Caco-2 (cell line): Measurements from ENCODE around the gene GRIA4. TPM values are rescaled to one million over a fixed set of nuclear protein-coding genes. Genes with fewer than 3 reads are reported as not detected.
"Not testable (repeated sequence)": the region's sequence is repeated elsewhere in the genome, so short reads cannot be mapped to it uniquely, and the experiment has no call there.

Experiments used
- BruUV-seq: library from RNA; stranded (reverse); fragments of 400-500 nt; replicated peaks from 2 replicates; lab custom pipeline; 2021; lab: Mats Ljungman, UMichigan
- CTCF ChIA-PET: fragments of 300-600 bp; sonication (Branson Sonifier 250); formaldehyde crosslinking; loops from one replicate; lab custom pipeline; 2022; ENCODE audit warnings: antibody characterized with exemption; lab: Charles Lee
- POLR2A ChIA-PET: fragments of 300-600 bp; sonication (Branson Sonifier 250); formaldehyde crosslinking; loops from one replicate; lab custom pipeline; 2022; ENCODE audit warnings: antibody characterized with exemption; lab: Charles Lee
- DNase-seq, 2 experiments: peaks; one replicate each; pipeline versions ENCODE4 v3.0.0 to v3.0.0-alpha.2; 2020 to 2022
- H3K27me3 ChIP-seq: replicated peaks from 2 replicates; pipeline ENCODE4 v1.6.0; 2011; ENCODE audit warnings: low read length; ENCODE audit not compliant: control insufficient read depth, insufficient read depth
- H3K36me3 ChIP-seq: 2 replicates; pipeline ENCODE4 v1.5.1; 2011; ENCODE audit warnings: low read length; ENCODE audit not compliant: control insufficient read depth, insufficient read depth
- H3K4me1 ChIP-seq: fragments of 250-450 bp; sonication (Bioruptor Pico); 2 replicates; pipeline ENCODE4 v1.5.1; 2020; ENCODE audit warnings: mild to moderate bottlenecking
- H3K4me3 ChIP-seq: 2 replicates; pipeline ENCODE4 v1.5.1; 2011; ENCODE audit warnings: low read depth, mild to moderate bottlenecking, control low read depth, low read length
- H3K9me3 ChIP-seq: fragments of 250-450 bp; sonication (Bioruptor Pico); 2 replicates; pipeline ENCODE4 v1.5.1; 2020; ENCODE audit warnings: mild to moderate bottlenecking, moderate library complexity
- H3K27ac Mint-ChIP-seq: one replicate; pipeline ENCODE4 v1.8.0; 2022; ENCODE audit warnings: mixed read lengths; ENCODE audit not compliant: unreplicated experiment
- H3K27me3 Mint-ChIP-seq: one replicate; pipeline ENCODE4 v1.8.0; 2022; ENCODE audit warnings: mixed read lengths; ENCODE audit not compliant: insufficient read depth, unreplicated experiment
- H3K36me3 Mint-ChIP-seq: one replicate; pipeline ENCODE4 v1.8.0; 2022; ENCODE audit warnings: mild to moderate bottlenecking, mixed read lengths; ENCODE audit not compliant: insufficient read depth, unreplicated experiment
- H3K4me1 Mint-ChIP-seq: one replicate; pipeline ENCODE4 v1.8.0; 2022; ENCODE audit warnings: low read depth, mixed read lengths; ENCODE audit not compliant: unreplicated experiment
- H3K4me3 Mint-ChIP-seq: one replicate; pipeline ENCODE4 v1.8.0; 2022; ENCODE audit warnings: mild to moderate bottlenecking, moderate library complexity, mixed read lengths; ENCODE audit not compliant: unreplicated experiment
- H3K9me3 Mint-ChIP-seq: one replicate; pipeline ENCODE4 v1.8.0; 2022; ENCODE audit warnings: mixed read lengths; ENCODE audit not compliant: unreplicated experiment
- intact Hi-C: fragments of 100-400 bp; cut with micrococcal nuclease; formaldehyde crosslinking; loops from one replicate; pipeline ENCODE4 v1.10.0; 2022; ENCODE audit not compliant: unreplicated experiment
- total RNA-seq: library from RNA; stranded (reverse); gene quantifications from 2 replicates; pipeline ENCODE4 v1.2.3, GENCODE V29; 2022
- TF ChIP-seq, protein P1 (sequence below), 2 experiments: fragments of 200-600 bp in 1 of 2; IDR thresholded peaks; 1 replicate in 1 of 2; 2 replicates in 1 of 2; pipeline versions ENCODE4 v1.5.1 to v1.8.0; 2011 to 2022; ENCODE audit warnings: antibody characterized with exemption in 1 of 2, control low read depth in 1 of 2, inconsistent platforms in 1 of 2, low read depth in 1 of 2, low read length in 1 of 2, mild to moderate bottlenecking in 1 of 2, moderate library complexity in 1 of 2; ENCODE audit not compliant: insufficient read depth in 1 of 2, severe bottlenecking in 1 of 2, unreplicated experiment in 1 of 2

The GRIA4 gene
- total RNA-seq, 1 experiment from 2014 or later = not detected

DNA sequence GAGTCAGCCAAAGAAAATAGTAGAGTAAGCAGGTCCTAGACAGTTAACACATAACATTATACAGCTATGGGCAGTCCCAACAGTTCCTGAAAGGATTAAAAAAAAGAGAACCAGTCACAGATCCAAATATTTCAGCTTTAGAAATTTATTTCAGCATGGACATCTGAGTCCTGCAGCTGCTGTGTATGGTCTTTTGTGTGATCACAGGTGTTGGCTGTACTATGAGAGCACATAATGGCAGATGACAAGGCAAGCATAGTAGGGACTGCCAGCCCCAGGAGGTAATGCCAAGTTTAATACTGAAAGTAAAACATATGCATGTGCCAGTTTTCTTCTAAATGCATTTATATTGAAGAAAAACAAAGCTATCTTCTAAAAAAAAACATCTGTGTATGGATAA is 158.1 kb downstream of the GRIA4 start:
- no peaks in the 10 kb centered on the region for H3K36me3 Mint-ChIP-seq
- H3K4me3 ChIP-seq = no peak overlapping the region
- no TSS peak for BruUV-seq

DNA sequence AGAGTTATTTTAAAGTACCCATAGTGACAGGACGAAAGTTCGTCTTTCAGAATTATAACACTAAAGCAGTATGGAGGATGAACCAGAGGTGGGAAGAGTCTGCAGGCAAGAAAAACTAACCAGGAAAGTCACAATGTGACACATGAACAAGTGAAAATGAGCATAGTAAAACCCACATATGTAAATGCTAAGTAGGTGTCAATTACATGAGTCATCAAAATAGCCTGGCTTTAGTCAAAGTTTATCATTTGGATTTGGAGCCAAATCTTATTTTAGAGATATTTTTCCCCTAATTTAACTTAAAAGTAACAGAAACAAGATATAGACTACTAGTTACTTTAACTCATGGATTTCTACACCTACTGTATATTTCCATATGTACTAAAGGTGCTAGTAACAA is 159.8 kb downstream of the GRIA4 start:
- Mint-ChIP-seq H3K4me3 (no peak overlapping the region), H3K27ac (no peak overlapping the region)
- TF ChIP-seq, protein P1, sequence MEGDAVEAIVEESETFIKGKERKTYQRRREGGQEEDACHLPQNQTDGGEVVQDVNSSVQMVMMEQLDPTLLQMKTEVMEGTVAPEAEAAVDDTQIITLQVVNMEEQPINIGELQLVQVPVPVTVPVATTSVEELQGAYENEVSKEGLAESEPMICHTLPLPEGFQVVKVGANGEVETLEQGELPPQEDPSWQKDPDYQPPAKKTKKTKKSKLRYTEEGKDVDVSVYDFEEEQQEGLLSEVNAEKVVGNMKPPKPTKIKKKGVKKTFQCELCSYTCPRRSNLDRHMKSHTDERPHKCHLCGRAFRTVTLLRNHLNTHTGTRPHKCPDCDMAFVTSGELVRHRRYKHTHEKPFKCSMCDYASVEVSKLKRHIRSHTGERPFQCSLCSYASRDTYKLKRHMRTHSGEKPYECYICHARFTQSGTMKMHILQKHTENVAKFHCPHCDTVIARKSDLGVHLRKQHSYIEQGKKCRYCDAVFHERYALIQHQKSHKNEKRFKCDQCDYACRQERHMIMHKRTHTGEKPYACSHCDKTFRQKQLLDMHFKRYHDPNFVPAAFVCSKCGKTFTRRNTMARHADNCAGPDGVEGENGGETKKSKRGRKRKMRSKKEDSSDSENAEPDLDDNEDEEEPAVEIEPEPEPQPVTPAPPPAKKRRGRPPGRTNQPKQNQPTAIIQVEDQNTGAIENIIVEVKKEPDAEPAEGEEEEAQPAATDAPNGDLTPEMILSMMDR (IDR thresholded peaks at IDR 0.05; ENCODE audit: insufficient read depth in 1 of 2, low read depth in 1 of 2, low read length in 1 of 2, severe bottlenecking in 1 of 2, unreplicated experiment in 1 of 2) = no peak

More for the DNA sequence above, 158.1 kb downstream of the GRIA4 start:
- Mint-ChIP-seq H3K4me3 (no peak overlapping the region), H3K9me3 (no peaks in the 10 kb centered on the region), H3K4me1 (no peaks in the 10 kb centered on the region), H3K27ac (no peak overlapping the region), H3K27me3 (peaks cover 14% of the 10 kb centered on the region)
- ChIA-PET POLR2A (no interaction called here), CTCF (no interaction called here)
- TF ChIP-seq, protein P1 (IDR thresholded peaks at IDR 0.05; ENCODE audit: insufficient read depth in 1 of 2, low read depth in 1 of 2, low read length in 1 of 2, severe bottlenecking in 1 of 2, unreplicated experiment in 1 of 2) = no peak
- Histone ChIP-seq H3K9me3 (no peaks in the 10 kb centered on the region), H3K4me1 (no peaks in the 10 kb centered on the region), H3K36me3 (no peaks in the 10 kb centered on the region), H3K27me3 (no peaks in the 10 kb centered on the region)
- DNase-seq = no peak
- intact Hi-C loops = no loop called here

DNA sequence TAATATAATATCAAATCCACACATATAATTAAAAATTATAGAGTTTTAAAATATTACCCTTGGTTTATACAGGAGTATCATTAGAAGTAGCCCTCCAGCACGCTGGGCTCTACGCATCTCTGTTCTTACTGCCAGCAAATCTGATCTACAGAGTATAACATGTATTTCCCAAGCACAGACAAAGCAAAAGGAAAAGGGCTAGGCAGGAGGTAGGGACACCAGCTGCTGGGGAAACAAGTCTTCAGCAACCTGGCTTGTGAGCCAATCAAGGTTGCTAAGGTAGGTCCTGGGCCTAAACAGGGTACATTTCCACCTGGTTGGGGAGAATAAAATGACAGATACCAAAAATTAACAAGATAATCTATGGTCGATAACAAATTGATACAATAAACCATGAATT is 163.6 kb downstream of the GRIA4 start:
- CTCF ChIA-PET, H3K4me3 ChIP-seq, H3K9me3 Mint-ChIP-seq, H3K4me3 Mint-ChIP-seq, H3K36me3 Mint-ChIP-seq, H3K9me3 ChIP-seq, H3K27me3 Mint-ChIP-seq, DNase-seq, H3K4me1 Mint-ChIP-seq, POLR2A ChIA-PET, H3K27ac Mint-ChIP-seq, intact Hi-C loops, BruUV-seq, H3K27me3 ChIP-seq, H3K4me1 ChIP-seq, H3K36me3 ChIP-seq: not testable (repeated sequence)

More for the DNA sequence above, 159.8 kb downstream of the GRIA4 start:
- Mint-ChIP-seq H3K4me1 (no peaks in the 10 kb centered on the region), H3K9me3 (no peaks in the 10 kb centered on the region), H3K36me3 (no peaks in the 10 kb centered on the region), H3K27me3 (peaks cover 14% of the 10 kb centered on the region)
- H3K4me3 ChIP-seq = no peak overlapping the region
- no peaks in the 10 kb centered on the region for H3K27me3 ChIP-seq
- BruUV-seq = no TSS peak
- no peaks in the 10 kb centered on the region for H3K9me3 ChIP-seq
- H3K36me3 ChIP-seq = no peaks in the 10 kb centered on the region
- H3K4me1 ChIP-seq = no peaks in the 10 kb centered on the region
- no peak for DNase-seq
- POLR2A ChIA-PET = no interaction called here
- intact Hi-C loops = no loop called here
- CTCF ChIA-PET = no interaction called here

- no TSS peak for BruUV-seq
- H3K4me3 Mint-ChIP-seq = no peak overlapping the region
These were observed 165.0 kb downstream of the GRIA4 start for GRCh38 chr11:105774899-105775298.

More at GRCh38 chr11:105774899-105775298, 165.0 kb downstream of the GRIA4 start:
- no peaks in the 10 kb centered on the region for H3K4me1 Mint-ChIP-seq
- ChIA-PET CTCF (no interaction called here), POLR2A (no interaction called here)
- no peaks in the 10 kb centered on the region for H3K36me3 ChIP-seq
- H3K9me3 ChIP-seq = no peaks in the 10 kb centered on the region
- H3K27me3 ChIP-seq = no peaks in the 10 kb centered on the region
- TF ChIP-seq, protein P1 (IDR thresholded peaks at IDR 0.05; ENCODE audit: insufficient read depth in 1 of 2, low read depth in 1 of 2, low read length in 1 of 2, severe bottlenecking in 1 of 2, unreplicated experiment in 1 of 2) = no peak
- intact Hi-C loops = no loop called here
- no peaks in the 10 kb centered on the region for H3K4me1 ChIP-seq
- no peak overlapping the region for H3K27ac Mint-ChIP-seq
- no peak for DNase-seq
- H3K9me3 Mint-ChIP-seq = no peaks in the 10 kb centered on the region
- H3K27me3 Mint-ChIP-seq = peaks cover 10% of the 10 kb centered on the region
- no peaks in the 10 kb centered on the region for H3K36me3 Mint-ChIP-seq
- H3K4me3 ChIP-seq = no peak overlapping the region
